K562 (cell line): ENCODE results near the gene MFAP1. TPM values are rescaled to one million over a fixed set of nuclear protein-coding genes. Genes with fewer than 3 reads are reported as not detected.
"Not testable (repeated sequence)": the region's sequence is repeated elsewhere in the genome, so short reads cannot be mapped to it uniquely, and the experiment has no call there.

Experiments
- ATAC-seq: fragments of 200-7000 bp; cut with Tn5 transposase; 3 replicates; pipeline ENCODE4 v1.9.1; 2020; ENCODE audit warnings: moderate library complexity
- BruUV-seq: library from RNA; stranded (reverse); fragments of 400-500 nt; replicated peaks from 2 replicates; lab custom pipeline; 2021; lab: Mats Ljungman, UMichigan
- CTCF ChIA-PET: fragments of 300-600 bp; formaldehyde crosslinking; extraction: SDS; loops from one replicate; lab custom pipeline; 2021; ENCODE audit warnings: low intra/inter-chr PET ratio; lab: Yijun Ruan, JAX
- POLR2A ChIA-PET: fragments of 300-600, 350-650 bp; sonication (Branson Sonifier 250); formaldehyde crosslinking; extraction: SDS; loops from one replicate; lab custom pipeline; 2021; ENCODE audit warnings: antibody characterized with exemption, inconsistent platforms; lab: Yijun Ruan, JAX
- DNase-seq, 4 experiments: peaks; one replicate each; pipeline versions ENCODE4 v3.0.0 to v3.0.0-alpha.2; 2011 to 2018; ENCODE audit warnings: low spot score in 3 of 4, mixed read lengths in 3 of 4; ENCODE audit errors: extremely low read depth in 1 of 4
- FAIRE-seq: peaks from 2 replicates; lab custom pipeline; 2011; peaks lifted over from hg19 to GRCh38; lab: Jason Lieb, UNC
- H2AFZ ChIP-seq: 2 replicates; pipeline ENCODE4 v1.6.0; 2011; ENCODE audit warnings: low read depth, low read length, control low read depth, inconsistent platforms
- H3K27ac ChIP-seq: fragments of 200-600 bp; 3 replicates; pipeline ENCODE4 v1.8.0; 2011; ENCODE audit warnings: low read depth, mild to moderate bottlenecking, control low read depth, inconsistent platforms, low read length, moderate library complexity, mixed read lengths; ENCODE audit errors: extremely low read depth
- H3K27me3 ChIP-seq, 2 experiments: fragments of 300-600 bp in 1 of 2; 2 replicates in 1 of 2; 3 replicates in 1 of 2; pipeline versions ENCODE4 v1.6.0 to v1.8.0; 2011; ENCODE audit warnings: inconsistent platforms in 2 of 2, low read length in 2 of 2, mild to moderate bottlenecking in 1 of 2, mixed read lengths in 1 of 2, moderate library complexity in 1 of 2; ENCODE audit not compliant: control insufficient read depth in 2 of 2, insufficient read depth in 2 of 2
- H3K36me3 ChIP-seq: fragments of 300-600 bp; 3 replicates; pipeline ENCODE4 v1.8.0; 2011; ENCODE audit warnings: mild to moderate bottlenecking, low read length, inconsistent platforms; ENCODE audit not compliant: control insufficient read depth, insufficient read depth
- H3K4me1 ChIP-seq, 2 experiments: fragments of 200-600 bp in 1 of 2; replicated peaks in 1 of 2; 2 replicates in 1 of 2; 3 replicates in 1 of 2; pipeline versions ENCODE4 v1.5.1 to v1.8.0; 2011; ENCODE audit warnings: inconsistent platforms in 2 of 2, low read length in 2 of 2, mild to moderate bottlenecking in 1 of 2, mixed read lengths in 1 of 2, moderate library complexity in 1 of 2; ENCODE audit not compliant: control insufficient read depth in 2 of 2, insufficient read depth in 2 of 2
- H3K4me2 ChIP-seq: 2 replicates; pipeline ENCODE4 v1.6.1; 2011; ENCODE audit warnings: low read length, control low read depth, inconsistent platforms, mixed read lengths; ENCODE audit not compliant: insufficient read depth
- H3K4me3 ChIP-seq: fragments of 200-600 bp; sonication (generic), shearing (Covaris generic); 2 replicates; pipeline ENCODE4 v1.5.1; 2016; ENCODE audit warnings: control low read depth, inconsistent platforms
- H3K79me2 ChIP-seq: fragments of 200-600 bp; 3 replicates; pipeline ENCODE4 v1.8.0; 2011; ENCODE audit warnings: low read length, inconsistent platforms; ENCODE audit not compliant: control insufficient read depth, insufficient read depth
- H3K9ac ChIP-seq, 2 experiments: 2 replicates each; pipeline versions ENCODE4 v1.6.0 to v1.6.1; 2011; ENCODE audit warnings: low read depth in 2 of 2, low read length in 2 of 2, control low read depth in 1 of 2, inconsistent platforms in 1 of 2, mild to moderate bottlenecking in 1 of 2, mixed read lengths in 1 of 2; ENCODE audit not compliant: insufficient read depth in 1 of 2
- H3K9me1 ChIP-seq: one replicate; pipeline ENCODE4 v1.6.0; 2011; ENCODE audit warnings: inconsistent platforms, mild to moderate bottlenecking, low read length, moderate library complexity; ENCODE audit not compliant: control insufficient read depth, insufficient read depth
- H3K9me3 ChIP-seq: replicated peaks from 2 replicates; pipeline ENCODE4 v1.5.1; 2011; ENCODE audit warnings: low read depth, low read length, inconsistent platforms; ENCODE audit not compliant: control insufficient read depth, insufficient read depth
- H4K20me1 ChIP-seq: replicated peaks from 2 replicates; pipeline ENCODE4 v1.6.1; 2011; ENCODE audit warnings: low read length, inconsistent platforms, mixed read lengths; ENCODE audit not compliant: control insufficient read depth, insufficient read depth
- RBFOX2 ChIP-seq: fragments of 200-400 bp; formaldehyde crosslinking; IDR thresholded peaks from 2 replicates; pipeline ENCODE4 v1.6.1; 2017; ENCODE audit warnings: low read depth, mild to moderate bottlenecking, low read length, moderate library complexity
- WGBS: fragments of 100-300 bp; shearing (Covaris generic); methylation state at CpG from one replicate; pipeline ENCODE4 v1.1.6; 2016; ENCODE audit warnings: low coverage, mixed read lengths; ENCODE audit not compliant: insufficient coverage; ENCODE audit errors: missing lambda C conversion rate; 5-methylcytosine and 5-hydroxymethylcytosine counted together
- in situ Hi-C: fragments of 300-500 bp; cut with MboI; formaldehyde crosslinking; loops from 4 replicates; pipeline ENCODE4 v1.15.0; 2018; ENCODE audit warnings: inconsistent platforms, mixed read lengths
- intact Hi-C: fragments of 100-400 bp; cut with micrococcal nuclease; formaldehyde crosslinking; loops from 2 replicates; pipeline ENCODE4 v1.14.2; 2022
- polyA plus RNA-seq, 8 experiments: library from polyadenylated mRNA; depleted of rRNA in 4 of 8; stranded (reverse) in 5 of 8; unstranded in 3 of 8; fragments of >200 nt; fragmentation: Nextera tagmentation in 2 of 8; fragmentation: Illumina TruSeq in 1 of 8; extraction: Ambion mirVana in 2 of 8; extraction: Trizol in 1 of 8; gene quantifications; 2 replicates each; pipeline versions ENCODE4 v1.2.1 to v1.2.3, GENCODE V29; 2011 to 2014; ENCODE audit warnings: inconsistent platforms in 1 of 8, missing spikeins in 1 of 8
- total RNA-seq, 7 experiments: library from RNA; depleted of rRNA in 6 of 7; stranded (reverse); fragments of >200 nt in 6 of 7; fragmentation: Illumina TruSeq in 2 of 7; extraction: Trizol in 2 of 7; gene quantifications; 2 replicates each; pipeline versions ENCODE4 v1.2.1 to v1.2.3, GENCODE V29; 2011 to 2021; ENCODE audit warnings: low replicate concordance in 1 of 7

The MFAP1 gene
- total and polyA plus RNA-seq, 9 of the 15 experiments (the other 6 are each of a cell fraction or from before 2014, with no cell fraction given), result 34.9 to 64.1 (median 48.2) TPM

DNA sequence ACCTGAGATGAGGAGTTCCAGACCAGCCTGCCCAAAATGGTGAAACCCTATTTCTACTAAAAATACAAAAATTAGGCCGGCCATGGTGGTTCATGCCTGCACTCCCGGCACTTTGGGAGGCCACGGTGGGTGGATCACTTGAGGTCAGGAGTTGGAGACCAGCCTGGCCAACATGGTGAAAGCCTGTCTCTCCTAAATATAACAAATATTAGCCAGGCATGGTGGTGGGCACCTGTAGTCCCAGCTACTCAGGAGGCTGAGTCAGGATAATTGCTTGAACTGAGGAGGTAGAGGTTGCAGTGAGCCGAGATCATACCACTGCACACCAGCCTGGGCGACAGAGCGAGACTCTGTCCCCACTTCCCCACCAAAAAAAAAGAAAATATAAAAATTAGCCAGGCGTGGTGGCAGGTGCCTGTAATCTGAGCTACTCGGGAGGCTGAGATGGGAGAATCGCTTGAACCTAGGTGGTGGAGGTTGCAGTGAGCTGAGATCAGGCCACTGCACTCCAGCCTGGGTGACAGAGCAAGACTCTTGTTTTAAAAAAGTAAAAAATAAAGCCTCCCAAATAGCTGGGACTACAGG is 6.3 kb upstream of the MFAP1 start:
- Histone ChIP-seq H3K9ac (peak overlapping the region in 1 of 2 experiments; percentile 29; a peak in 1 of 4 replicates), H3K79me2 (peaks cover 64% of the 10 kb centered on the region), H3K4me1 (peaks cover 7 to 11% of the 10 kb centered on the region in 2 experiments; a peak in 3 of 5 replicates), H3K36me3 (peaks cover 48% of the 10 kb centered on the region; the same call in 2 of the 3 replicates)
- CTCF ChIA-PET, ATAC-seq, BruUV-seq, intact Hi-C loops, H2AFZ ChIP-seq, H4K20me1 ChIP-seq, H3K27me3 ChIP-seq, H3K27ac ChIP-seq, FAIRE-seq, in situ Hi-C loops, H3K9me1 ChIP-seq, H3K4me2 ChIP-seq, H3K9me3 ChIP-seq, H3K4me3 ChIP-seq, DNase-seq: not testable (repeated sequence)
- POLR2A ChIA-PET, result interaction anchor here (0.6 to 1.3 kb wide), 6 partner anchors 11 to 85 kb away, joined by 3 to 5 read pairs (median 3); no protein-coding TSS in a partner anchor
- 0 out of 2 replicates have a peak, but pooled peaks have one; percentile 11 for TF ChIP-seq RBFOX2
- 97% methylated on average over 7 of the region's 9 CpGs for WGBS

DNA sequence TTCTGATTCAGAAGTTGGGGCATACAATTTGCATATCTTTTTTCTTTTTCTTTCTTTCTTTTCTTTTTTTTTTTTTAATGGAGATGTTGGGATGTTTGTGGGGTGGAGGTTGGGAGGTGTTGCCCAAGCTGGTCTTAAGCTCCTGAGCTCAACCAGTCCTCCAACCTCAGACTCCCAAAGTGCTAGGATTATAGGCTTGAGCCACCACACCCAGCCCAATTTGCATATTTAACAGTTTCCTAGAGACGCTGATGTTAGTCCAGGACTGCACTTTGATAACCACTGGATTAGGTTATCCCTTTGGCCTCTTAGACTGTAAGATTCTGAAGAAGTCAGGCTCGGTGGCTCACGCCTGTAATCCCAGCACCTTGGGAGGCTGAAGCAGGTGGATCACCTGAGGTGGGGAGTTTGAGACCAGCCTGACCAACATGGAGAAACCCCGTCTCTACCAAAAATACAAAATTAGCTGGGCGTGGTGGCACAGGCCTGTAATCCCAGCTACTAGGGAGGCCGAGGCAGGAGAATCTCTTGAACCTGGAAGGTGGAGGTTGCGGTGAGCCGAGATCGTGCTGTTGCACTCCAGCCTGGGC is 5.6 kb upstream of the MFAP1 start:
- BruUV-seq, H3K9ac ChIP-seq, H3K4me2 ChIP-seq, in situ Hi-C loops, H3K4me3 ChIP-seq, H3K27me3 ChIP-seq, intact Hi-C loops, H3K9me3 ChIP-seq, H3K27ac ChIP-seq, ATAC-seq, H4K20me1 ChIP-seq, H2AFZ ChIP-seq, H3K9me1 ChIP-seq, CTCF ChIA-PET: not testable (repeated sequence)
- H3K79me2 ChIP-seq, result peaks cover 67% of the 10 kb centered on the region
- WGBS, result 84% methylated on average over 9 of the region's 9 CpGs
- peaks cover 42% of the 10 kb centered on the region; the same call in 2 of the 3 replicates for H3K36me3 ChIP-seq
- peaks cover 14 to 16% of the 10 kb centered on the region in 2 experiments; a peak in 3 of 5 replicates for H3K4me1 ChIP-seq
- peak in 1 of 4 experiments; percentile 14 for DNase-seq
- POLR2A ChIA-PET, result interaction anchor here (0.6 to 0.8 kb wide), 2 partner anchors 84 to 457 kb away, joined by 3 to 4 read pairs; no protein-coding TSS in a partner anchor
- FAIRE-seq, result peak; percentile 11
